Hepatocyte (in vitro differentiated cells): ENCODE measurements around the gene CARD9.

Experiments used
- EZH2 ChIP-seq: fragments of 200-600 bp; sonication (generic); IDR thresholded peaks from 2 replicates; pipeline ENCODE4 v1.6.1; 2016; ENCODE audit warnings: antibody characterized with exemption, mild to moderate bottlenecking, borderline replicate concordance
- EZH2phosphoT487 ChIP-seq: fragments of 200-600 bp; sonication (generic); IDR thresholded peaks from one replicate; pipeline ENCODE4 v1.6.1; 2018; ENCODE audit warnings: antibody characterized with exemption, mild to moderate bottlenecking, low read depth, moderate library complexity; ENCODE audit not compliant: unreplicated experiment, severe bottlenecking
- TF ChIP-seq, protein P1 (sequence below): fragments of 200-600 bp; sonication (generic); IDR thresholded peaks from 2 replicates; pipeline ENCODE4 v1.5.1; 2016; ENCODE audit warnings: antibody characterized with exemption, mild to moderate bottlenecking; ENCODE audit not compliant: poor library complexity

DNA sequence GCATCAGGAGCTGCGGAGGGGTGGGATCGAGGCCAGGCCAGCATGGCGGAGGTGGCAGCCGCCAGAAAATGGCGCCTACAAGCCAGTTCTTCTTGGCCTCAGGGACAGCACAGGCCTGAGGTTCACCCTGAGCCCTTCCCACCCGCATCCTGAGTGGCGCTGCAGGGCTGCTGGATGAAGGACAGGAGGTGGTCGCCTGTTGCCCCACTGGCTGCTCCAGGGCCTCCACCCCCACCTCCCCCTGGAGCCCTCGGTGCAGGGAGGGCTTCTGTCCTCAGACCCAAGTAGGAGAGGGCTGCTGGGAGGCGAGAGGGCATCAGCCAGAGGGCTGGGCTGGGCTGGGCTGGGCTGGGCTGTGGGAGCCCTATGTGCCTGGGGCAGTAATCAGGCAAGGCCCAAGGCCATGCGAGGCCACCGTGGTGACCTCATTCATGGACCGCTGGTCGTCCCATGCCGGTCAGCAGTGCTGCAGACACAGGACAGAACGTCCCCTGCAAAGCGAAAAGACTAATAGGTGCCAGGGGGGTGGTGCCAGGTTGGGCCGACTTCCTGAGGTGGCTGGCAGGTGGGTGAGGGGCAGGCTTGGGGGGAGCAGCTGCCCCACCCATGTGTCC, 32.3 kb downstream of the CARD9 start:
- TF ChIP-seq, protein P1, sequence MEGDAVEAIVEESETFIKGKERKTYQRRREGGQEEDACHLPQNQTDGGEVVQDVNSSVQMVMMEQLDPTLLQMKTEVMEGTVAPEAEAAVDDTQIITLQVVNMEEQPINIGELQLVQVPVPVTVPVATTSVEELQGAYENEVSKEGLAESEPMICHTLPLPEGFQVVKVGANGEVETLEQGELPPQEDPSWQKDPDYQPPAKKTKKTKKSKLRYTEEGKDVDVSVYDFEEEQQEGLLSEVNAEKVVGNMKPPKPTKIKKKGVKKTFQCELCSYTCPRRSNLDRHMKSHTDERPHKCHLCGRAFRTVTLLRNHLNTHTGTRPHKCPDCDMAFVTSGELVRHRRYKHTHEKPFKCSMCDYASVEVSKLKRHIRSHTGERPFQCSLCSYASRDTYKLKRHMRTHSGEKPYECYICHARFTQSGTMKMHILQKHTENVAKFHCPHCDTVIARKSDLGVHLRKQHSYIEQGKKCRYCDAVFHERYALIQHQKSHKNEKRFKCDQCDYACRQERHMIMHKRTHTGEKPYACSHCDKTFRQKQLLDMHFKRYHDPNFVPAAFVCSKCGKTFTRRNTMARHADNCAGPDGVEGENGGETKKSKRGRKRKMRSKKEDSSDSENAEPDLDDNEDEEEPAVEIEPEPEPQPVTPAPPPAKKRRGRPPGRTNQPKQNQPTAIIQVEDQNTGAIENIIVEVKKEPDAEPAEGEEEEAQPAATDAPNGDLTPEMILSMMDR = no peak
- no peak for TF ChIP-seq EZH2
- no peak for TF ChIP-seq EZH2phosphoT487
